Gastrocnemius medialis (tissue), 4 donors: ENCODE results near the gene CCDC171.

Experiments
- POLR2A ChIP-seq, 2 donors: fragments of 450-650 bp; IDR thresholded peaks; one replicate each; pipeline ENCODE4 v1.6.1; 2017; ENCODE audit warnings: antibody characterized with exemption in 2 of 2, mild to moderate bottlenecking in 2 of 2, moderate library complexity in 2 of 2
- TF ChIP-seq, protein P1 (sequence below), 5 experiments: fragments of 450-650 bp in 3 of 5; fragments of 200-600 bp in 2 of 5; sonication (generic) in 2 of 5; IDR thresholded peaks in 4 of 5; conservative IDR thresholded peaks in 1 of 5; 1 replicate in 4 of 5; 2 replicates in 1 of 5; pipeline ENCODE4 v1.5.1; 2016 to 2019; ENCODE audit warnings: antibody characterized with exemption in 5 of 5, mild to moderate bottlenecking in 3 of 5, moderate library complexity in 3 of 5

DNA sequence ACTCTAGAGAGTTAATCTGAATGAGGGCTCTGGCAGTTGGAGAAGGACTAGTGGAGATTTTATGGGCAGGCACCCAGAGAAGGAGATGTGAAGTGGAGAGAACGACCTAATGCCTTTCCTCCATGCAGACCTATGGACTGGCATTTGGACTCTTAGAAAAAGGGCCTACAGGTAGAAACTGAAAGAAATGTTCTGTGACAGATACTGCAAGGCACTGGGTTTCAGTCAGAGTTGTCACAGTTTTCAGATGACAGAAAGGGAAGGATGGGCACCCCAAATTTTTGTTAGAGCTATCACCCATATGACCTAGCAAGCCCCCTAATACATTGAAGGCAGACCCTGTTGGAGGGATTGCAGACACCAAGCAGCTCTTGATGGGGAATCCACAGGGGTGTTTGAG, 406.8 kb downstream of the CCDC171 start:
- TF ChIP-seq, protein P1, sequence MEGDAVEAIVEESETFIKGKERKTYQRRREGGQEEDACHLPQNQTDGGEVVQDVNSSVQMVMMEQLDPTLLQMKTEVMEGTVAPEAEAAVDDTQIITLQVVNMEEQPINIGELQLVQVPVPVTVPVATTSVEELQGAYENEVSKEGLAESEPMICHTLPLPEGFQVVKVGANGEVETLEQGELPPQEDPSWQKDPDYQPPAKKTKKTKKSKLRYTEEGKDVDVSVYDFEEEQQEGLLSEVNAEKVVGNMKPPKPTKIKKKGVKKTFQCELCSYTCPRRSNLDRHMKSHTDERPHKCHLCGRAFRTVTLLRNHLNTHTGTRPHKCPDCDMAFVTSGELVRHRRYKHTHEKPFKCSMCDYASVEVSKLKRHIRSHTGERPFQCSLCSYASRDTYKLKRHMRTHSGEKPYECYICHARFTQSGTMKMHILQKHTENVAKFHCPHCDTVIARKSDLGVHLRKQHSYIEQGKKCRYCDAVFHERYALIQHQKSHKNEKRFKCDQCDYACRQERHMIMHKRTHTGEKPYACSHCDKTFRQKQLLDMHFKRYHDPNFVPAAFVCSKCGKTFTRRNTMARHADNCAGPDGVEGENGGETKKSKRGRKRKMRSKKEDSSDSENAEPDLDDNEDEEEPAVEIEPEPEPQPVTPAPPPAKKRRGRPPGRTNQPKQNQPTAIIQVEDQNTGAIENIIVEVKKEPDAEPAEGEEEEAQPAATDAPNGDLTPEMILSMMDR (IDR thresholded peaks at IDR 0.05 in 4 of 5, conservative IDR thresholded peaks at IDR 0.05 in 1 of 5), result no peak
- TF ChIP-seq POLR2A (IDR thresholded peaks at IDR 0.05), result no peak
